Keratinocyte (primary cell): ENCODE measurements around the gene RGS9BP.

Experiments used
- EZH2 ChIP-seq: IDR thresholded peaks from one replicate; pipeline ENCODE4 v1.6.1; 2012; ENCODE audit warnings: inconsistent platforms, mild to moderate bottlenecking, low read length, moderate library complexity
- TF ChIP-seq, protein P1 (sequence below), 3 experiments: IDR thresholded peaks in 1 of 3; conservative IDR thresholded peaks in 1 of 3; optimal IDR thresholded peaks in 1 of 3; 2 replicates in 2 of 3; 3 replicates in 1 of 3; pipeline versions ENCODE3 to v1.5.1; 2011; ENCODE audit warnings: low read length in 3 of 3, mild to moderate bottlenecking in 3 of 3, moderate library complexity in 2 of 3, control low read depth in 1 of 3, inconsistent platforms in 1 of 3; ENCODE audit not compliant: insufficient read depth in 2 of 3; ENCODE audit errors: extremely low read depth in 1 of 3

DNA sequence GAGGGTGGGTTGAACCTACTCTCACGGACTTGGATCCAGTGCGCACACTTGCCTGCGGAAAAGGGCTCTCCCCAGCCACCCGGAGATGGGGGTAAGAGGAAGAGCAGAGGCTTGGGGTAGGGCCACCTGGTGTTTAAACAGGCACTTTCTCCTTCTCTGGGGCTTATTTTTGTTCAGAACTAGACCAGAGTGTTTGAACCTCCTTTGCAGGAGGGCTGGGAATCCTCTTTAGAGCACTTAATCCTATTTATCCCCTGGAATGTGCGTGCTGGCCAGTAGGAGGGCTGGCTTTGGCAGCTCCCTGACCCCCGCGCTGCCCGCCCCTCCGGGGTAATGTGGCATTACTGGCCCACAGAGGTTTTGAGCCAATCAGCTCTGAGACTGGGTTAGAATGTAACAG is 2.0 kb downstream of the RGS9BP start:
- TF ChIP-seq, protein P1, sequence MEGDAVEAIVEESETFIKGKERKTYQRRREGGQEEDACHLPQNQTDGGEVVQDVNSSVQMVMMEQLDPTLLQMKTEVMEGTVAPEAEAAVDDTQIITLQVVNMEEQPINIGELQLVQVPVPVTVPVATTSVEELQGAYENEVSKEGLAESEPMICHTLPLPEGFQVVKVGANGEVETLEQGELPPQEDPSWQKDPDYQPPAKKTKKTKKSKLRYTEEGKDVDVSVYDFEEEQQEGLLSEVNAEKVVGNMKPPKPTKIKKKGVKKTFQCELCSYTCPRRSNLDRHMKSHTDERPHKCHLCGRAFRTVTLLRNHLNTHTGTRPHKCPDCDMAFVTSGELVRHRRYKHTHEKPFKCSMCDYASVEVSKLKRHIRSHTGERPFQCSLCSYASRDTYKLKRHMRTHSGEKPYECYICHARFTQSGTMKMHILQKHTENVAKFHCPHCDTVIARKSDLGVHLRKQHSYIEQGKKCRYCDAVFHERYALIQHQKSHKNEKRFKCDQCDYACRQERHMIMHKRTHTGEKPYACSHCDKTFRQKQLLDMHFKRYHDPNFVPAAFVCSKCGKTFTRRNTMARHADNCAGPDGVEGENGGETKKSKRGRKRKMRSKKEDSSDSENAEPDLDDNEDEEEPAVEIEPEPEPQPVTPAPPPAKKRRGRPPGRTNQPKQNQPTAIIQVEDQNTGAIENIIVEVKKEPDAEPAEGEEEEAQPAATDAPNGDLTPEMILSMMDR (optimal IDR thresholded peaks at IDR 0.05 in 1 of 3, IDR thresholded peaks at IDR 0.05 in 1 of 3, conservative IDR thresholded peaks at IDR 0.05 in 1 of 3; ENCODE audit: extremely low read depth in 1 of 3, insufficient read depth in 2 of 3, low read length in 3 of 3), result no peak
- no peak for TF ChIP-seq EZH2
